H1 (cell line): ENCODE data around the gene KIN. TPM values are rescaled to one million over a fixed set of nuclear protein-coding genes. Genes with fewer than 3 reads are reported as not detected.

Experiments
- CHD1 ChIP-seq: IDR thresholded peaks from 2 replicates; pipeline ENCODE4 v1.6.1; 2012; ENCODE audit warnings: low read depth, low read length, improper control_type of control experiment
- polyA plus RNA-seq, 7 experiments: library from polyadenylated mRNA; depleted of rRNA in 3 of 7; stranded (reverse) in 5 of 7; unstranded in 2 of 7; fragments of >200 nt in 5 of 7; fragments of 200-250 nt in 2 of 7; gene quantifications; 1 replicate in 5 of 7; 2 replicates in 1 of 7; 4 replicates in 1 of 7; pipeline versions ENCODE4 v1.2.1 to v1.2.3, GENCODE V29; 2011 to 2013; ENCODE audit warnings: missing spikeins in 2 of 7, mixed read lengths in 2 of 7
- total RNA-seq: library from RNA; stranded (reverse); fragmentation: NEBNext Ultra II Directional; extraction: Animal tissue kit (Norgen Biotek cat#: 25700); gene quantifications from 2 replicates; pipeline ENCODE4 v1.2.1, GENCODE V29; 2021

Gene KIN
- total and polyA plus RNA-seq, 2 of the 8 experiments (the other 6 are each of a cell fraction or from before 2014, with no cell fraction given), result 3.7 to 16.5 TPM

DNA sequence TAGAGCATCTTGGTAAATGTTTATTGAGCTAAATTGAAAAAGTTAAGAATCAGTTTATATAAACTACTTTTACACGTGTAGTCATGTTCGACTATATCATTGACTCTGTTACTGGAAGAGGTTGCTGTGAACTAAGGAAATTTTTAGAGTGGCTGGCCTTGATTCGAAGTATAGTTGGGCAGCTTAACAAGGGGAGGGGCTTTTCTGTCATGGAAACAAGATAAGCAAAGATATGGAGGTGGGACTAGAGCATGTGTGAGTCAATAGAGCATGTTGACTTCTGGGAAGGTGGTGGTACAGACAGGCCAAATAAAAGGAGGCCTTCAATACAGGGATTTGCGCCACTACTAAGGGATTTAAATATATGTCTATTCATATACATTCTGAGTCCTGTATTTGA is 7.8 kb upstream of the KIN start (continued):
- TF ChIP-seq CHD1, result no peak
- TF ChIP-seq, all 59 proteins: peak for 0
